ENCODE data around the gene BCL10.

The BCL10 gene

DNA sequence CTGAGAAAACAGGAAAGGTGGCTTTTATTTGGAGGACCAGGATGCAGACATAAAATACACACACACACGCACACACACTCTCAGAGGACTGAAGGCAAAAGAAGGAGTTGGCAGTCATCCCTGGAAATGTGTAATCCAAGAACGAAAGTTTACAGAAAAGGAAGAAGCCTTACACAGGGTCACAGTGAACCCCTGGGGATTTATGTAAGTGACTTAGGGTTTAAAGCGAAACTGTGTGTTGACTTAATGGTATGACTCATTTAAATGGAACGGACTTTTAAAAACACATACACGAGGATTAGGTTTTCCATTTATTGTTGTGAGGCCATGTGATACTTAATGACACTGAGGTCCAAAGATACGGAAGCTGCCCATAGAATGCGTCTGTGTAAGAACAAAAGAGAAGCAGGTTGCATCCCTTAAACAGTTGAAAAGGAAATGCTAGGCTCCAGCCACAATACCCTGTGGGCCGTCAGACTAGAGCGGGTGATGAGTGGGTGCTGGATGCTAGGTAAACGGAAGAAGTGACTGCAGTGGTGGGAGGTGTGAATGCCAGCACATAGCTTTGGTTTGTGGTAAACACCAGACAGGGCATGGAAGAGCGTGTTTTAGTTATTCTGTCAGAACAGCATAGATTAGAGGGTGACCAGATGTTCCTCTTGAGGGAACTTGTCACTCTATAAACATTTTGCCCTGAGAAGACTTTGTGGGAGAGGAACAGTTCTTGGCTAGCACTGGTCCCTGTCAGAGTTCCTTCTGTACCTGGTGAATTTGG, 21.6 kb upstream of the BCL10 start:
- DNase-seq: no peak

DNA sequence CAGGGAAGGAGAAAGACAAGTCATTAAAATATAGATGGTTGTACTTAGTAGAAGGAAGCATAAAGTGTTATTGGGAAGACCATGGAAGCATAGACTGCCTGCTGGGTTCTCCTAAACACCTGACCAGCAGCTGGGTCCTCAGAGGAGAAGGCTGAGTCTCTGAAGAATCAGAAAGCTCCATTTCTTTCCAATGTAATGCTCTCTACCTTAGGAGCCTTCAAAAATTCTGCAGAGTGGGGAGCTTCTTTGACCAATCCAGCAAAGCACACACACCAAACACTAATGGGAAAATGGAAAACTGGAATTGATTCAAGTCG, 21.1 kb upstream of the BCL10 start:
- DNase-seq: no peak

DNA sequence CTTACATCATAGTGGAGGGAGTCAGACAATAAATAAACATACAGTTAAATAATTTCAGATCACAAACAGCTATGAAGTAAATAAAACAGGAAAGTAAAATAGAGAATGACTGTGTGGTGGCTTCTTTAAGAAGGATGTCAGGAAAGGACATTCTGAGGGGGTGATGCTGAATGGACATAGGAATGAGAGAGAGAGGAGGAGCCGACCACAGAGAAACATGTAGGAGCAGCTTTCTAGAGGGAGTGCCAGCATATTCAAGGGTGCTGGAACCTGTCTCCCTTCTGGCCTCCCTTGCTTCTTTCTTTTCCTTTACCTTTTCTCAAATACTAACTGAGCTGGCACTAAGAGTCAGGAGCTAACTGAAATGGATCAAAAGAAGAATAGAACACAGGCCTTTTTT, 20.5 kb upstream of the BCL10 start:
- no peak for DNase-seq

DNA sequence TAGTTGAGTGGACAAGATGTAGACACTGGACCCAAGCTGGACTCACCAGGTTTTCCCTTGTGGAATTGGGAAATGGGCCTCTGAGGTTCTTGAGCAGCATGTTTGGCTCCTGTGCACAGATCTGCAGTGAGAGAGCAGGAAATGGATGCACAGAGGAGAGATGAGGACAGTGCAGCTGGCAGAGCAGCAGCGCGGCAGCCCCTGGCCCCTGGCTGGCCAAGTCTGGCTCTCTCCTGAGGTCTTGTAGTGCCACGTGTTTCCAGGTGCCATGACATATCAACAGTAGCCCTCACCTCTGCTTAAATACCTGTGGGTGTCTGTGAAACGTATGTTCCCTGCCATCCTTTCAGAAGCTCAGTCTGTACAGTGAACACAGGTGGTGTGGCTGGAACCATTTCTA, 19.2 kb upstream of the BCL10 start:
- DNase-seq: no peak

DNA sequence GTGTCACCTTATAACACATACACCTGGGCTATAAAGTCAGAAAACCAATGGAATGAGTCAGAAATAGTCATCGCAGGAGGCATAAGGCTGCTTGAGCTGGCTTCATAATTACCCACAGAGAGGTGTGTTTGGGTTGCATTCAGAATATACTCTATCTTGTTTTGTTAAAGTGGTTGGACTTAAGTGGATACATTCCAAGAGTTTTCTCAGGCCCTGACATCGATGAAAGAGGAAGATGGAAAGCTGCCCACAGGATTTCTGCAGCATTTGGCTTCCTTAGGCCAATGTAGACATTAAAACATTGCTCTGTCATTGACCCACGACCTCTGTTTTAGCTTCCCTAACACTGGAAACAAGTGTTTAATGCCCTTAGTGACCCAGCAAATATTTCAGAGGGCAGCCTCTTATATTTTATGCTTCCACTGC, 18.6 kb upstream of the BCL10 start:
- no peak for DNase-seq

DNA sequence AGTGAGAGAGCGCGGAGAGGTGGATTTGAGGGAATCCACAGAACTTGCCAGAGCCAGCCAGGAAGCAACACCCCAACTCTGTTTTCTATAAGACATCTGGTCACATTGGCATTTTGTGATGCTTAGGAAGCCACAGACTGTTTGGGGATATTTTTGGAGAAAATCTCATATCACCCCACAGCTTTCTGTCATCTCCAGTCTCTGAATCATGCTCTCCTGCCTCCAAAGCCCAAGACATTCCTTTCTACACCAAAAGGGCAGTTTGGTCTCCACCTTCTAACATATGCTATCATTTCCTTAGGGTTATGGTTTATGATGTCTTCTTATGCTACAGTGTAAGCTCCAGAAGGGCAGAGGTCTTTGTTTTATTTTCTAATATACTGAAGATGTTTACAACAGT, 14.4 kb upstream of the BCL10 start:
- DNase-seq: no peak

DNA sequence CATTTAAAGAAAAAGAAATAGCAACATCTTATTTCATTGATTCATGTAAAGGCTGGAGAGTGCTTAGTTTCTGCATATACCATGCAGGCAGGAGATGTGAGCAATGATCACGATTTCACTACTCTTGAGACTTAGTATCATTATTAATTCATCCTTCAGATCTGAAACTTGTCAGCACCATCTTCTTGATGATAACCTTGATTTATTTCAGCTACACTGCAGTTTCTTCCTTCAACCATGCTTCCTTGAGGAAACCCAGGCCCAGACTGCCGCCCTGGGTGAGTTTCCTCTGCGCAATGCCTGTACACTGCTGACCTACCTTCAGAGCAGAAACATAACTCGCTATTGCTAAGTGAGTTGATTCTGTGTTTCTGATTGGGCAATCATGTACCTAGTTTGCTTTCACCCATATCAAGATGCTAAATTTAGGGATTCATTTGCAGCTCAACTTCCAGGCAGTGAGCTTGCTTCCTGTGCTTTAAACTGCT, 13.5 kb upstream of the BCL10 start:
- no peak for DNase-seq

DNA sequence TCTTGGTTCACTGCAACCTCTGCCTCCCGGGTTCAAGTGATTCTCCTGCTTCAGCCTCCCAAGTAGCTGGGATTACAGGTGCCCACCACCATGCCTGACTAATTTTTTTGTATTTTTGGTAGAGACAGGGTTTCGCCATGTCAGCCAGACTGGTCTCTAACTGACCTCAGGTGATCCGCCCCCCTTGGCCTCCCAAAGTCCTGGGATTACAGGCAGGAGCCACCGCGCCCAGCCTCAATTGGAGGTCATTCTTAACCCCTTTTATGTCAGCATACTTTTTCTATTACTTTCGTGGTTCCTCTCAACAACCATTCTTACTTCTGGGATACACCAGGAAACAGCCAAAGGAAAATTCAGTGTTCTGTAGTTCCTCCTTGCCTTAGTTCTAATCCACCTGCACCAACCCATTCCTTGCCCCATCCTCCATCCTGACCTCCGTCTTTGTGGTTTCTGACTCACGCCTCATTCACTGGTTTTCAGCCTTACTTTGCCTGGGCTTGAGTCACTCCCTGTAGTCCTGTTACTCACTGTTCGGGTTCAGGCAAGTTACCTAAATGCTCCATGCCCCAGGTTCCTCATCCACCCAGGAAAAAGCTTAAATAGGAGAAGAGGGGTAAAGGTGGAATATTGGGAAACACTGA, 12.9 kb upstream of the BCL10 start:
- DNase-seq: no peak

DNA sequence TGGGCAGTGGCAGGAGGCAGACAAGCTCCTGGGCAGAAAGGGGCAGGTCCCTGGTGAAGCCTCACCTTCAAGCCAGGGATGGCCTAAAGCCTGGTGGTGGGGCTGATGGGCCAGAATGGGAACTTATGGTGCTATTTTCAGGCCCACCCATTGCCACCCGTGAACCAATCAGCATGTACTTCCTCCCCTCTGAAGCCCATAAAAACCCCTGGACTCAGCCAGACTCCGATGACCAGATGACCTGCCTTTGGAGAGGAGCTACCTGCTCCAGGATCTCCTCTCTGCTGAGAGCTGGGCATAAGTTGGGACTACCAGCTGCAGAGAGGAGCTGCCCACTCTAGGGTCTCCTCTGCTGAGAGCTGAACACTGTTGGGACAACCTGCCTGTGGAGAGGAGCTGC, 7.8 kb upstream of the BCL10 start:
- no peak for DNase-seq

DNA sequence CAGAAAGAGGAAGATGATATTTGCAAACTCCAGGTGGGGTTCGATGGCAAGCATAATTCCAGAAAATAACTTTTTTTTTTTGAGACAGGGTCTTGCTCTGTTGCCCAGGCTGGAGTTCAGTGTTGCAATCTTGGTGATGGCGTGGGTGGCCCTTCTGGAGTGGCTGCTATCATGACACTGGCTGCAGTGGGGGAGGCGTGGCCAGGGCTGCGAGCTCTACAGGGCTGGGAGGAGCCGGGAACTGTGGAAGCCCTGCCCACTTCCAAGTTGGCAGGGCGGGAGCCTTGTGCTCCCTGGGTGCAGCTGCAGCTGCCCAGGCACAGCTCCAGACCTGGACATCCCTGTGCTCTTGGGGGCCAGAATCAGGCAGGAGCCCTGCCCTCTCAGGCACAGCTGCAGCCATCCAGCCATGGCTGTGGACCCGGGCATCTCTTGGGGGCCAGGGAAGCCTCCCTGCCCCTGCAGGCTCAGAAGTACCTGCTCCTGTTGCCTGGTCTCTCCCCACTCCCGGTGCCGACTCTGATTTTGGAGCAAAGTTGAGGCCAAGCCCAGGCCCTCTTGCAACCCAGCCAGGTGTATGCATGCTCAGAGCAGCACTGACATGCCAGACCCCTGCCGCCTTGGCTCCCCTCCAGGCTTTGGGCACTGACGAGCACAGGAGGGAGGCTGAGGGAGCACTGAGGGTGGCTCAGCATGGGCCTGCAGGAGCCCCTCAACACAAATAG, 7.2 kb upstream of the BCL10 start:
- DNase-seq: no peak

DNA sequence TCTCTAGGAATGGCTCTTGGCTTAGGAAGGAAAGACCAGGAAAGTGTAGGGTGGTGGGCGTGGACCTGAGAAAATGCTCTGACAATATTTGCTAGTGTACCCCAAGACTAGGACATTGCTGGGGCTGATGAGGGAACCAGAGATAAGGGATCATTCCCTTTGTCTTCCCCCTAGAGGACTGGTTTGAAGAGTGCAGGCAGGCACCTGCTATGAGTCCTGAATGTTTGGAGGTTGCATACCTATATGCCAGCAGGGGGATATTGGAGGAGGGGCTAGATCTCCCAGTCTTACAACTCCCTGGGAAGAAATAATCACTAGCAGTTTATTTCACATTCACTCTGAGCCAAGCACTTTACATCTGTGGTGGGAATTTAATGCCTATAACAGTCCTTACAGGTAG, 6.0 kb upstream of the BCL10 start:
- DNase-seq: no peak

DNA sequence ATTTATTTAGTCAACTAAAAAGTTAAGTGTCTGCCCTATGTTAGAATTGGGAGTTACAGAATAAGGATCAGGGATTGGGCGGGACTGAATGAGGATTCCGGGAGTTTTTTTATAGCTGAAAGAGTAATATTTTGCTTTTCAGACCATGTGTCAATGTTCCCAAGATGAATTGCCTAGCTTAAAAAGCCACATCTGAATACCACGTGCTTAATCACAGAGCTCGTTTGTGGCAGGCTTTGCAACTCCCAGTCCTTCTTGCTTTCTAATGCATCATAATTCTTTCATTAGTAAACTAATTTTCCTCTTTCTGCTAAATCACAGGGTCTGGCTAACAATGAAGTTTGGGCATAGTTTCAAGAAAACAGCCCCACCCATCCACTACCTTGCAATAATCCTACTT, 4.2 kb upstream of the BCL10 start:
- no peak for DNase-seq

DNA sequence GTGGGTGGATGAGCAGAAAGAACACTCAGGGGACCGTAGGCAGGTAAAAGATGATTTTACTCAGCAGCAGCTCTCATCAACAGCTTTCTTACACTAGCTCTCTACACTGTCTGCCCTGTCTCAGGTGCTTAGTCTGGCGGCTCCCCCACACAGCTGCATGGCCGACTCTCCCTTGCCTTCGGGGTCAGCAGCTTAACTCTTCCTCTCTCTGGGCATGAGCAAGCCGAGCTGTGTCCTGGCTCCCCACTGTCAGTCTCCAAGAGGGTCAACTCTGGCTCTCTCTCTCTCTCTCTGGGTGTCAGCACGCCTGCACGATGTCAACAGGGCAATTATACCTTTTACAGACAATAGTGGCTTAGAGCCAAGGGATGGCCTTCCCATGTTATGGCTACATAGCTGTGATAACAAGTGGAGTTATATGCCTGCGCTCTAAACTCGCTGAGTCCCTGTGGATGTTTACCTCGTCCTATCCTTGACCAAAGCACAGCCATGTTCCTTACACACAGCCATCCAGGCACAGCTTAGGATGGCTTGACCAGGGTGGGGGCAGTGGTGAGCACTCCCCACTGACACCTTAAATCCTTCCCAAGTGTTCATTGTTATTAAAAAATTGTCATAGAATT, 3.1 kb upstream of the BCL10 start:
- no peak for DNase-seq

DNA sequence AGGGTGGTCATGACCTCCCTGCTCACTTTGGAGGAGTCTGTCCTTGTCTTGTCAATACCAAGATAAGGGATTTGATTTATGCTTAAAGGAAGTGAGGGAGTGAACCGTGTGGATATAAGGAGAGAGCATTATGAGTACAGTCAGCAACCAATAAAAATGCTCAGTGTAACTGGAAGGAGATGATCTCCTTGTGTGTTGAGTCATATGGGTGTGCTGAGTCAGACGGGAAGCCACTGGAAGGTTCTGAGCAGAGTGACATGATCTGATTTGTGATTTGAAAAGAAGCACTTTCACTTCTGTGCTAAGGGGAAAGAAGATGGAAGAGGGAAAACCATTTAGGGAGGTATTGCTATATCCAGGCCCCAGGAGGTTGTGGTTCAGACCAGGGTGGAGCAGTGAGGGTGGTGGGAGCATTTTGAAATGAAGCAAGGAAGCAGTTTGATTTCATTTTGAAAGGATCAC, 2.5 kb upstream of the BCL10 start:
- no peak for DNase-seq

DNA sequence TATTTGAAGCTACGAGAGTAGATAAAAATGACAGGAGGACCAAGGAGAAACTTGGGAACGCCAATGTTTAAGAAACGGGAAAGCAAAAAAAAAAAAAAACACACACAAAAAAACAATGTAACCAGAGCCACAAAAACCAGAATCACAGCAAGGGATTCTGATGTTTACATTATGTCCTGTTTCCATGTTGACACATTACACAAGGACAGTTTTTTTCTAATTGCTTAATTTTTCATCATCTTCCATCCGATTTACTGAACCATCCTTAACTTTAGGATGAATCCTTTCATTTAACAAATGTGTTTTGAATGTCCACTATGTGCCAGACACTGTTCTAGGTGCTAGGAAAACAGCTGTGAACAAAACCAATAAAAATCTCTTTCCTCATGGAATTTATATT, 1.4 kb upstream of the BCL10 start:
- no peak for DNase-seq

DNA sequence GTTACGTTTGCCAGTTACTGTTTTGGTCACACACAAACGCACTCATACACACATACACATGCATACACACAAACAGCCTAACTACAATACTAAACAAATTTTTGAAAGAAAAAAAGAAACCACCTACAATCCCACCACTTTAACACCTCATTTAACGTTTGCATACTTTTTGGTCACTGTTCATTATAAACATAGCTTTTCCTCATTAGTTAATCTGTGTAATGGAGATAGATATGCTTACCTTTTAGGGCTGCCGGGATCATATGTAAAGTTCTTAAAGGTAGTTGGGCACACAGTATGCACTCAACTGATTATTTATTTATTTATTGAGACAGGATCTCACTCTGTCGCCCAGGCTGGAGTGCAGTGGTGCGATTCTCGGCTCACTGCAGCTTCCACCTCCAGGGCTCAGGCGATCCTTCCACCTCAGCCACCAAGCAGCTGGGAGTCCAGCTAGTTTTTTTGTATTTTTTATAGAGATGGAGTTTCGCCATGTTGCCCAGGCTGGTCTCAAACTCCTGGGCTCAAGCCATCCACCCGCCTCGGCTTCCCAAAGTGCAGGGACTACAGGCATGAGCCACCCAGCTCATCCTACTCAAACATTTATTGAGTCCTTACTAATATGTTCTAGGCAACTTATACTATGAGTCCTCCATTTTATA, 677 bp upstream of the BCL10 start:
- DNase-seq: no peak

DNA sequence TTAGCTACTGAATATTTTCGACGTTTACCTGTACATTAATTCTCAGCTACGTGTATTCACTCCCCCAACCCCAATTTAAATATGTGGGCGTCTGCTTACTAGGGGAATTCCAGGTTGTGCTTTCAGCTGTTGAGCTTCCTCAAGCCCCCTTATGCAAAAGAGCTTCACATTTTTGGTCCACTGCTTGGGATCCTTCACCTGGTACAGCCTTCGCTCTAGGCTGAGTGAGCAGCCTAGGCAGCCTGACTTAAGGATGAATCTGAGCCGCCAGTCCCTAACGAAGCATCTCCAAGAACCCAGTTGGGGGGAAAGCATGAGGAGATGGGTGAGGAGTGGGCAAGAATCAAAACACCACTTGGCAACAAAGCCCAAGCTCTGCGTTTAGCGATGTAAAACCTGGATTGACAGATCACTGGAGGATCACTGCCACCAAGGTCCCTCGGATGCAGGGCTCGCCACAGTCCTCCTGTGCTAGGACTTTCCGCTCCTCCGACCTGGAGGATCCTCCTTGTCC, 674 bp downstream of the BCL10 start:
- peak; percentile 62 for DNase-seq

DNA sequence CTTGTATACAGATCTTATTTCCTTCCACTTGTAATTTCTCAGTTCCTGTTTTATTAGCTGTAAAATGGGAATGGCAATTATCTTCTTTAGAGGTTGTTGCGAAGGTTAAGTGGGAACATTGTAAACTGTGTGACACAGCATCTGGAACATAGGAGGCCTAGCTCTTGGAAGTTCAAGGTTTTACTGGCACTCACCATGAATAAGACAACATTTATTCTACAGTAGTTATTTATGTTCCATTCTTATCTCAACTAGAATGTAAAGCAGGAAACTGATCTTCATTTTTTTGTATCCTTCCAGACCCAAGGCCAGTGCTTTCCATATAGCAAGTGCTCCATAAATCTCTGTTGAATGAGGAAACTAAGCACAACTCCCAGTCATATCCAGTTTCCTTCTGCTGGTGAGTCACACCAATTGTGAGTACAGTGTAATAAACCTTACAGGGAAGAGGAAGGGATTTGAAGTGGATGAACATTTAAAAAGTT, 1.4 kb downstream of the BCL10 start:
- no peak for DNase-seq

DNA sequence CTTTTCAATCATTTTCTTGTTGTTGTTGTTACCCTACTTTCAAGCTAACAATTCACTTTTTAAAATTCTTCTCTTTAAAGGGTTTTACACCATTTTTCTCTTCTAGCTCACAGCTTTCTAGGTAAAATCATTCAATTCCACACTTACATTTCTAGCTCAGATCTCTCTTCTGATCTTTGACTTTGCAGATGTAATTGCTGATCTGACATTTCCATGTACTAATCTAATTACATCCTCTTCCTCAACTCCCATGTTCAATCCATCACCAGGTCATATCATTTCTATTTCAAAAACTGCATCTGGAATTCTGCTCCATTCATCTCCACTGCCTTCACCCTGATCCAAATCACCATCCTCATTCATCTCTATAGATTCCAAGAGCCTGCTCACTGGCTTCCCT, 3.0 kb downstream of the BCL10 start:
- DNase-seq: no peak

DNA sequence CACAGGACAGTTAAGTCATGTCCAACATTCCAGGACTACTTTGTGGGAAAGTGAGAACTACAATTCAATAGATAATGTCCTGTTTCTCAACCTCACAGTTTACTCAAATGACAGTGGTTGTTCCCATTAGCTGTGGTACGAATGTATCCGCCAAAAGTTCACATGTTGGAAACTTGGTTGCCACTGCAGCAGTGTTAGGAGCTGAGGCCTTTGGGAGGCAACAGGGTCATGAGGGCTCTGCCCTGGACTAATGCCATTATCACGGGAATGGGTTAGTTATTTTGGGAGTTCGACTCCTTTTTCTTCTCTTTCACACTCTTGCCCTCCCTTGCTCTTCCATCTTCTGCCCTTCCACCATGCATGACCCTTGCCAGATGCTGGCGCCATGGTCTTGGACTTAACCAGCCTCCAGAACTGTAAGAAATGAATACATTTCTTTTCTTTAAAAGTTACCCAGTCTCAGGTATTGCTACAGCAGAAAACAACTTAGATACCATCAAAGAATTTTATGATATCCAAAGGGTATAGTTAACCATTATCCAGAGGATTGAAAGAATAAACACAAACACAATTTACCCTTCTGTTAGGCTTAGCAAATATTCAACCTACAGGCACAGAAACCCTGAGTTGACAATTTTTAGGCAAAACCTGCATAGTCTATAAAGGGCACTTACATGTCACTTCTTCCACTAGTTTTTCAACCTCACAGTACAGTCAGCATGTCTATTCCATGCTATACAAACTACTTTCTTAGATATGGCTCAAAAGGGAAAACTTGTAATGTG, 7.4 kb downstream of the BCL10 start:
- no peak for DNase-seq

DNA sequence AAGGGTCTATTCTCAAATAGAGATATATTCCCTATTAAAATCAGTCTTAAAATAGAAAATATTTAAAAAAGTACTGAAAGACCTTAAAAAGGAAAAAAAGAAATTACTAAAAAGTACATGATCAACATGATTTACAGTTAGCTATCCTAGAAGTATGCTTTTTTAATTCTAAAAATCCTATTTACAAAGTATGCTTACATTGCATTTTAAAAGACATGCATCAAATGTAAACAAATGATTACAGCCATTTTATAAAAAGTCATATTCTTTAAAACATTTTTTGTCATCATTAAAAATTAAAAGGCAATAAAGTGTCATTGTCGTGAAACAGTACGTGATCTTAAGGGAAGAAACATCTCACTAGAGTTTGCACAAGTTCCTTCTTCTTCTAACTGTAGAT, 9.1 kb downstream of the BCL10 start:
- DNase-seq: no peak

DNA sequence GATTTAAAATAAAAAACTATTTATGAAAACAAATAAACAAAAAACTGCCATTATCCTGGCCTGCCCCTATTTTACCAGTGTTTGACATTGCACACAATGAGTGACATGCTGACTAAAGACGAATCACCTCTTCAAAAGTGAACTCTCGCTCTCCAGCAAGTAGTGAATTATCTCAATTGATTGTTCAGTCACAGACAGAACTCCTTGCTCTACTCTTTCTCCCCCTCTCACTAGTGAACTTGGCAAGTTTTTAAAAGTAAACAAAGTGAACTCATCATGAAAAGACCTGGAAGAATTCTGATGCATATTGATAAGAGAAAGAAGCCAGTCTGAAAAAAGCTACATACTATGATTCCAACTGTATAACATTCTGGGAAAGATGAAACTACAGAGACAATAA, 12.3 kb downstream of the BCL10 start:
- DNase-seq: no peak
